Stomach (tissue), 9 donors: ENCODE results near the gene SAMD7. TPM values are rescaled to one million over a fixed set of nuclear protein-coding genes. Genes with fewer than 3 reads are reported as not detected.

Source experiments
- DNase-seq, 2 donors: peaks; one replicate each; pipeline versions ENCODE4 v3.0.0 to v3.0.0-alpha.2; 2013 to 2019
- H3K27ac ChIP-seq, 5 donors: fragments of 200-600 bp in 4 of 5; sonication (generic) in 4 of 5; one replicate each; pipeline ENCODE4 v1.5.1; 2013 to 2019; ENCODE audit warnings: mild to moderate bottlenecking in 1 of 5, moderate library complexity in 1 of 5
- H3K27me3 ChIP-seq, 3 donors: fragments of 200-600 bp; sonication (generic); one replicate each; pipeline ENCODE4 v1.5.1; 2017 to 2019; ENCODE audit warnings: mixed run types in 1 of 3
- H3K36me3 ChIP-seq, 4 donors: fragments of 200-600 bp; sonication (generic); 1 replicate in 3 of 4; 2 replicates in 1 of 4; pipeline ENCODE4 v1.5.1; 2016 to 2019
- H3K4me1 ChIP-seq, 4 donors: fragments of 200-600 bp; sonication (generic); one replicate each; pipeline ENCODE4 v1.5.1; 2016 to 2019
- H3K4me3 ChIP-seq, 4 donors: fragments of 200-600 bp; sonication (generic) in 3 of 4; one replicate each; pipeline ENCODE4 v1.5.1; 2016 to 2019; ENCODE audit warnings: mild to moderate bottlenecking in 1 of 4
- H3K9me3 ChIP-seq, 4 donors: fragments of 200-600 bp; sonication (generic); one replicate each; pipeline ENCODE4 v1.5.1; 2016 to 2019
- EP300 ChIP-seq: sonication (generic); formaldehyde crosslinking; IDR thresholded peaks from one replicate; pipeline ENCODE4 v1.6.1; 2017; ENCODE audit warnings: antibody characterized with exemption
- POLR2A ChIP-seq, 4 donors: fragments of 450-650 bp; IDR thresholded peaks; one replicate each; pipeline ENCODE4 v1.6.1; 2016; ENCODE audit warnings: antibody characterized with exemption in 4 of 4, control low read depth in 2 of 4, mild to moderate bottlenecking in 1 of 4, moderate library complexity in 1 of 4
- POLR2AphosphoS5 ChIP-seq, 3 donors: sonication (generic); formaldehyde crosslinking; IDR thresholded peaks; one replicate each; pipeline ENCODE4 v1.6.1; 2016; ENCODE audit warnings: antibody characterized with exemption in 3 of 3
- WGBS, 5 donors: extraction: QIAGEN DNeasy Blood & Tissue Kit in 3 of 5; methylation state at CpG; one replicate each; pipeline versions ENCODE4 v1.1.5 to v1.1.7; 2013 to 2018; 5-methylcytosine and 5-hydroxymethylcytosine counted together
- intact Hi-C: fragments of 100-400 bp; cut with DNase I; formaldehyde crosslinking; loops from one replicate; pipeline ENCODE4 v1.15.1; 2023; ENCODE audit warnings: low total_unique reads
- polyA plus RNA-seq, 3 donors: library from polyadenylated mRNA; stranded (reverse); fragments of 200-250 nt; gene quantifications; one replicate each; pipeline ENCODE4 v1.2.3, GENCODE V29; 2013
- total RNA-seq, 5 donors: library from RNA; depleted of rRNA; stranded (reverse); fragments of >200 nt; gene quantifications; one replicate each; pipeline versions ENCODE4 v1.1.0 to v1.2.3, GENCODE V29; 2014 to 2016
- TF ChIP-seq, protein P1 (sequence below), 7 experiments: fragments of 450-650 bp in 4 of 7; fragments of 200-600 bp in 3 of 7; sonication (generic) in 3 of 7; IDR thresholded peaks; one replicate each; pipeline ENCODE4 v1.5.1; 2016 to 2019; ENCODE audit warnings: antibody characterized with exemption in 7 of 7, control low read depth in 2 of 7, mild to moderate bottlenecking in 1 of 7
- donor health status: healthy with polysubstance abuse.
- donor health status: Bipolar disorder and iron deficiency.
- donor health status: healthy.

Gene SAMD7
- total and polyA plus RNA-seq, 8 donors = not detected

- H3K4me3 ChIP-seq = no peak overlapping the region
- peaks cover 0 to 14% (median 6%) of the 10 kb centered on the region in 4 donors for H3K4me1 ChIP-seq
- no peaks in the 10 kb centered on the region for H3K36me3 ChIP-seq
- no peak for DNase-seq
- no peaks in the 10 kb centered on the region for H3K27me3 ChIP-seq
- peaks cover 0 to 1% (median 0%) of the 10 kb centered on the region in 4 donors for H3K9me3 ChIP-seq
- TF ChIP-seq, protein P1, sequence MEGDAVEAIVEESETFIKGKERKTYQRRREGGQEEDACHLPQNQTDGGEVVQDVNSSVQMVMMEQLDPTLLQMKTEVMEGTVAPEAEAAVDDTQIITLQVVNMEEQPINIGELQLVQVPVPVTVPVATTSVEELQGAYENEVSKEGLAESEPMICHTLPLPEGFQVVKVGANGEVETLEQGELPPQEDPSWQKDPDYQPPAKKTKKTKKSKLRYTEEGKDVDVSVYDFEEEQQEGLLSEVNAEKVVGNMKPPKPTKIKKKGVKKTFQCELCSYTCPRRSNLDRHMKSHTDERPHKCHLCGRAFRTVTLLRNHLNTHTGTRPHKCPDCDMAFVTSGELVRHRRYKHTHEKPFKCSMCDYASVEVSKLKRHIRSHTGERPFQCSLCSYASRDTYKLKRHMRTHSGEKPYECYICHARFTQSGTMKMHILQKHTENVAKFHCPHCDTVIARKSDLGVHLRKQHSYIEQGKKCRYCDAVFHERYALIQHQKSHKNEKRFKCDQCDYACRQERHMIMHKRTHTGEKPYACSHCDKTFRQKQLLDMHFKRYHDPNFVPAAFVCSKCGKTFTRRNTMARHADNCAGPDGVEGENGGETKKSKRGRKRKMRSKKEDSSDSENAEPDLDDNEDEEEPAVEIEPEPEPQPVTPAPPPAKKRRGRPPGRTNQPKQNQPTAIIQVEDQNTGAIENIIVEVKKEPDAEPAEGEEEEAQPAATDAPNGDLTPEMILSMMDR (IDR thresholded peaks at IDR 0.05) = no peak
- TF ChIP-seq EP300 (no peak), POLR2AphosphoS5 (IDR thresholded peaks at IDR 0.05) (no peak), POLR2A (IDR thresholded peaks at IDR 0.05) (no peak)
- intact Hi-C loops = no loop called here
- no peak overlapping the region for H3K27ac ChIP-seq
Observed at GRCh38 chr3:169907476-169907875, 3.9 kb upstream of the SAMD7 start.

GRCh38 chr3:169907944-169908343, 3.4 kb upstream of the SAMD7 start:
- Histone ChIP-seq H3K36me3 (no peaks in the 10 kb centered on the region), H3K27ac (no peak overlapping the region), H3K4me1 (peaks cover 0 to 14% (median 6%) of the 10 kb centered on the region in 4 donors), H3K4me3 (no peak overlapping the region), H3K9me3 (no peaks in the 10 kb centered on the region), H3K27me3 (no peaks in the 10 kb centered on the region)
- no peak for DNase-seq
- intact Hi-C loops = no loop called here
- TF ChIP-seq EP300 = no peak
- no peak for TF ChIP-seq POLR2AphosphoS5 (IDR thresholded peaks at IDR 0.05)
- TF ChIP-seq, protein P1 (IDR thresholded peaks at IDR 0.05) = no peak
- no peak for TF ChIP-seq POLR2A (IDR thresholded peaks at IDR 0.05)
- WGBS, 5 donors = 89 to 95% (median 90%) methylated on average over 2 to 4 of the region's 4 CpGs

GRCh38 chr3:169913323-169913722, 2.0 kb downstream of the SAMD7 start:
- TF ChIP-seq EP300 (no peak), POLR2AphosphoS5 (IDR thresholded peaks at IDR 0.05) (no peak), POLR2A (IDR thresholded peaks at IDR 0.05) (no peak)
- TF ChIP-seq, protein P1 (IDR thresholded peaks at IDR 0.05) = no peak

DNA sequence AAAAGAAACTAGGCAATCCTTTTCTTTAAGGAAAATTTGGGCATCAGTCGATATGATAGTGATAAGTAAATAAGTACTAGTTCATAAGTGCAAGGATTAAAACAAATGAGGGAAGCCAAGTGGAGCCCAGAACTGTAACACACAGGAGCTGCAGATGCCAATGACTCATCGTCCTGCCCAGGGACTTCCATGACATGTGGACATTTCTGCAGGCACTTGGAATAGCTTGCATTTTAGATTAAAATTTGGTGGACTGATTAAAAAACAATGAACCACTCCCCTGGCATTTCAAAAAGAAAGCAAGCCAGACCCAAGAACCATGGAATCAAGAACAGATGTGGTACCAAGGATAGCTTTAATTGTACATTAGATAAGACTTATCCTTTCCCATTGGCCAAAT, 2.9 kb downstream of the SAMD7 start:
- Histone ChIP-seq H3K4me3 (no peak overlapping the region), H3K27ac (no peak overlapping the region), H3K36me3 (no peaks in the 10 kb centered on the region), H3K4me1 (peaks cover 0 to 4% (median 0%) of the 10 kb centered on the region in 4 donors), H3K27me3 (no peaks in the 10 kb centered on the region), H3K9me3 (no peaks in the 10 kb centered on the region)
- intact Hi-C loops = no loop called here
- WGBS, 5 donors = 12 to 45% (median 33%) methylated on average over 2 of the region's 2 CpGs
- TF ChIP-seq POLR2AphosphoS5 (IDR thresholded peaks at IDR 0.05) (no peak), EP300 (no peak), POLR2A (IDR thresholded peaks at IDR 0.05) (no peak)
- TF ChIP-seq, protein P1 (IDR thresholded peaks at IDR 0.05) = no peak
- DNase-seq = no peak

More at GRCh38 chr3:169913323-169913722, 2.0 kb downstream of the SAMD7 start:
- no peaks in the 10 kb centered on the region for H3K36me3 ChIP-seq
- H3K27ac ChIP-seq = no peak overlapping the region
- DNase-seq = no peak
- no peaks in the 10 kb centered on the region for H3K9me3 ChIP-seq
- intact Hi-C loops = no loop called here
- 58 to 73% (median 61%) methylated on average over 3 of the region's 3 CpGs for WGBS, 5 donors
- no peak overlapping the region for H3K4me3 ChIP-seq
- H3K4me1 ChIP-seq = peaks cover 0 to 4% (median 0%) of the 10 kb centered on the region in 4 donors
- no peaks in the 10 kb centered on the region for H3K27me3 ChIP-seq
